ENCODE results near the gene CSF3R.

Gene CSF3R

DNA sequence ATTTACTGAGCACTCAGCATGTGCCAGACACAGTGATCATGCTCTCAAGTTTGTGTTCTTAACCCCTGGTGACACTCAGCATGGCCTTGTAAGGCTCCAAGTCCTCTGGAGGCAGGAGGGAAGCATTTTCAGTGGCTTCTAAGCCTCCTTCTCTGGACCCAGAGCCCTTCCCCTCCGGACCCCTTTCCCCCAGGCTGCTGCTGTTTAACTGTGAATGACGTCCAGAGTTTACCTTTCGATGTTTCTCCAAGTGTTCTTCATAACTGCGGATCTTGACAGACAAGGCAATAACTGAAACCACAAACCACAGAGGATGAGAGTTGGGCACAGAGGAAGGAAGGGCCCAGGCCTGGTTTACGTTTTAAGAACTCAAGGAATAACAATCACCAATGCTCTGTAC lies 25.0 kb downstream of the CSF3R start:
- H3K36me3 ChIP-seq = peaks cover 79% of the 10 kb centered on the region
- H3K27me3 ChIP-seq (ENCODE audit: insufficient read depth, low read depth, severe bottlenecking) = no peaks in the 10 kb centered on the region
- DNase-seq = no peak
- H3K9me3 ChIP-seq (ENCODE audit: severe bottlenecking) = no peaks in the 10 kb centered on the region
- H3K27ac ChIP-seq = no peak overlapping the region
- TF ChIP-seq, protein P1, sequence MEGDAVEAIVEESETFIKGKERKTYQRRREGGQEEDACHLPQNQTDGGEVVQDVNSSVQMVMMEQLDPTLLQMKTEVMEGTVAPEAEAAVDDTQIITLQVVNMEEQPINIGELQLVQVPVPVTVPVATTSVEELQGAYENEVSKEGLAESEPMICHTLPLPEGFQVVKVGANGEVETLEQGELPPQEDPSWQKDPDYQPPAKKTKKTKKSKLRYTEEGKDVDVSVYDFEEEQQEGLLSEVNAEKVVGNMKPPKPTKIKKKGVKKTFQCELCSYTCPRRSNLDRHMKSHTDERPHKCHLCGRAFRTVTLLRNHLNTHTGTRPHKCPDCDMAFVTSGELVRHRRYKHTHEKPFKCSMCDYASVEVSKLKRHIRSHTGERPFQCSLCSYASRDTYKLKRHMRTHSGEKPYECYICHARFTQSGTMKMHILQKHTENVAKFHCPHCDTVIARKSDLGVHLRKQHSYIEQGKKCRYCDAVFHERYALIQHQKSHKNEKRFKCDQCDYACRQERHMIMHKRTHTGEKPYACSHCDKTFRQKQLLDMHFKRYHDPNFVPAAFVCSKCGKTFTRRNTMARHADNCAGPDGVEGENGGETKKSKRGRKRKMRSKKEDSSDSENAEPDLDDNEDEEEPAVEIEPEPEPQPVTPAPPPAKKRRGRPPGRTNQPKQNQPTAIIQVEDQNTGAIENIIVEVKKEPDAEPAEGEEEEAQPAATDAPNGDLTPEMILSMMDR (IDR thresholded peaks at IDR 0.05; ENCODE audit: low read depth, low read length) = no peak
- no peak overlapping the region for H3K4me3 ChIP-seq (ENCODE audit: low read depth, low read length)

DNA sequence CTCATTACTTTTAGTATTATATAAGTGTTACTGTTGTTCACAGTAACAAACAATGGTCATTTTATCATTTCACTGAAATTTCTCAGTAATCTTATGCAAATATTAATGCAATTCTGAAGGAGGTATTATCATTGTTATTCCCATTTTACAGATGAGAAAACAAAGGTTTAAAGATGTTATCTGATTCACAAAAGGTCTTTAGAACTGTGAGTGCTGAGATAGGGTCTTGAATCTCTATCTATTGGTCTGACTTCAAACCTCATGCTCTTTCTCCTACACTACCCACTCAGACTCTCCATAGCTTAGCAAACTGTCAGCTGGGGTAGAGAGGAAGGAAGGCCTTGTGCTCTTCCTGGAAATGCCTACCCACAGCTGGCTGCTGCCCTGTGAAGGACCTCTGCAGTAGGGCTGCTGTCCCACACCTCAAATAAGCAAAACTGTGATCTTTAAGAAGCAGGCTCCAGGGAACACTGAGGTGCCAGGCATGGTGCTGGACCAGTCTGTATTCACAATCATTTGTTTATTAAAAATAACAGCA lies 26.3 kb downstream of the CSF3R start:
- Histone ChIP-seq H3K4me3 (ENCODE audit: low read depth, low read length) (no peak overlapping the region), H3K27me3 (ENCODE audit: insufficient read depth, low read depth, severe bottlenecking) (no peaks in the 10 kb centered on the region), H3K9me3 (ENCODE audit: severe bottlenecking) (no peaks in the 10 kb centered on the region), H3K36me3 (peaks cover 67% of the 10 kb centered on the region), H3K27ac (no peak overlapping the region)
- TF ChIP-seq, protein P1 (IDR thresholded peaks at IDR 0.05; ENCODE audit: low read depth, low read length) = no peak
- DNase-seq = no peak

DNA sequence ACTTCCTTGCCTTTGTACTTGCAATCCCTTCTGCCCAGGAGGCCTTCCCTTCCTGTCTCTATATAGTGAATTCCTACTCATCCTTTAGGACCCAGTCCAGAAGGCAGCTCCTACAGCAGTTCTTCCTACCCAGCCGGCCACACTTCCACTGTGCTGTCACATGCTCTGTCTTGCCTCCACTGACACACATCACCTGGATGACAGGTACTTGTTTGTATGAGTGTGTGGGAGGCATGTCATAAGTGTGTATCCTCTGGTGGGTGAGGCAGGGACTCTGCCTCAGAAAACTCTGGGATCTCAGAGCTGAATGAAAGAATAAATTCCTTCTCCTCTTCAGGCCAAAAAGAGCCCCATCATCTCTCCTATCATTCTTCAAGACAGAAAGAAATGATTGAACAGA lies 27.3 kb downstream of the CSF3R start:
- Histone ChIP-seq H3K4me3 (ENCODE audit: low read depth, low read length) (no peak overlapping the region), H3K36me3 (peaks cover 56% of the 10 kb centered on the region), H3K27me3 (ENCODE audit: insufficient read depth, low read depth, severe bottlenecking) (no peaks in the 10 kb centered on the region), H3K9me3 (ENCODE audit: severe bottlenecking) (no peaks in the 10 kb centered on the region), H3K27ac (no peak overlapping the region)
- TF ChIP-seq, protein P1 (IDR thresholded peaks at IDR 0.05; ENCODE audit: low read depth, low read length) = no peak
- DNase-seq = no peak

DNA sequence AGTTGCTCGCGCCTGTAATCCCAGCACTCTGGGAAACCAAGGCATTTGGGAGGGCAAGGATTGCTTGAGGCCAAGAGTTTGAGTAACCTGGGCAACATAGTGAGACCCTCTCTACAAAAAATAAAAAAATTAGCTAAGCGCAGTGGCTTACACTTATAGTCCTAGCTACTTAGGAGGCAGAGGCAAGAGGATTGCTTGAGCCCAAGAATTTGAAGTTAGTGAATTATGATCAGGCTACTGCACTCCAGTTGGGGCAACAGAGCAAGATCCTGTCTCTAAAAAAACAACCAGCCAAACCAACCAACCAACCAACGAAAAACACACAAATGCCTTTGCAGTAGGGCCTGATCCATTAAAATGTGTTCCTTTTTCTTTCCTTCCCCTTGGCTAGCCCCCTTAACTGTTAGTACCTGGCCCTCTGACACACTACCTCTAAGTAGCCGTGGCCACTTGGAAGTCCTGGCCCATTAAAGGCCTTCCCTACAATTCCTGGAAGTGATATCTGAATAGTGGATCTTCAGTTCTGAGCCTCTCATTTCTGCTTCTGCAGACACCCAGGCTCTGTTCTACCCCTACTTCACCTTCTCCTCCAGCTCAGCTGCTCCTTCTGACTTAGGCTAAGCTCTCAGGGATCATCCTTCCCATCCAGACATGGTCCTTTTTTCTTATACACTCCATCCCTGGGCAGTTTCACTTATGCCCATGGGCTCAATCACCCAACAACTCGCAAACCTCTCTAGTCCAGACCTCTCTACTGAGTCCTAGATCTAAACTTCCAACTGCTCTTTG lies 28.9 kb downstream of the CSF3R start:
- Histone ChIP-seq H3K27me3 (ENCODE audit: insufficient read depth, low read depth, severe bottlenecking) (no peaks in the 10 kb centered on the region), H3K36me3 (peaks cover 44% of the 10 kb centered on the region), H3K27ac (peak overlapping the region; percentile 48), H3K4me3 (ENCODE audit: low read depth, low read length) (no peak overlapping the region), H3K9me3 (ENCODE audit: severe bottlenecking) (no peaks in the 10 kb centered on the region)
- TF ChIP-seq, protein P1 (IDR thresholded peaks at IDR 0.05; ENCODE audit: low read depth, low read length) = no peak
- DNase-seq = peak; percentile 39

DNA sequence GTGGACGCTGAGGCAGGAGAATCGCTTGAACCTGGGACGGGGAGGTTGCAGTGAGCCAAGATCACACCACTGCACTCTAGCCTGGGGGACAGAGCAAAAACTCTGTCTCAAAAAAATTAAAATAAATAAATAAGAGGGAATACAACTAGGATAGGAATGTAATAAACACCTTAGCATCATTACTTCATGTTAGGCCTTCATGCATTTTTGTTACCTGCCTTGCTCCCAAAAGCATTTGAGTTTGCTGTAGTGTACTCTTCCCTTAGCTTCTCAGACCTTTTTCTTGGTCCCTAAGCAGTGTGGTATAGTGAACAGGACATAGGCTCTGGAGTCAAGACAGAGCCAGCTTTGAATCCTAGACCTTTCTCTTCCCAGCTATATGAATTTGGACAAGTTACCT lies 29.7 kb downstream of the CSF3R start:
- H3K27me3 ChIP-seq (ENCODE audit: insufficient read depth, low read depth, severe bottlenecking) = no peaks in the 10 kb centered on the region
- no peak overlapping the region for H3K4me3 ChIP-seq (ENCODE audit: low read depth, low read length)
- H3K27ac ChIP-seq = no peak overlapping the region
- DNase-seq = no peak
- H3K9me3 ChIP-seq (ENCODE audit: severe bottlenecking) = no peaks in the 10 kb centered on the region
- H3K36me3 ChIP-seq = peaks cover 36% of the 10 kb centered on the region
- TF ChIP-seq, protein P1 (IDR thresholded peaks at IDR 0.05; ENCODE audit: low read depth, low read length) = no peak

All from WERI-Rb-1 (cell line).